Neural cell (in vitro differentiated cells): Measurements from ENCODE around the gene SMIM44. TPM values are rescaled to one million over a fixed set of nuclear protein-coding genes. Genes with fewer than 3 reads are reported as not detected.

Source experiments
- H2AFZ ChIP-seq: fragments of 200-600, 300-800 bp; sonication (generic), shearing (Covaris generic); 2 replicates; pipeline ENCODE4 v1.6.0; 2014; ENCODE audit warnings: low read depth, mild to moderate bottlenecking, antibody characterized with exemption, low read length, moderate library complexity
- H3F3A ChIP-seq: fragments of 200-600 bp; shearing (Covaris generic); 2 replicates; pipeline ENCODE4 v1.6.1; 2016; ENCODE audit warnings: mild to moderate bottlenecking, moderate library complexity, mixed read lengths, antibody characterized with exemption, low read length; ENCODE audit not compliant: insufficient read depth, poor library complexity, severe bottlenecking
- H3K27ac ChIP-seq: fragments of 200-600, 300-800 bp; sonication (generic), shearing (Covaris generic); 2 replicates; pipeline ENCODE4 v1.5.1; 2014; ENCODE audit warnings: mild to moderate bottlenecking, low read length, moderate library complexity
- H3K27me3 ChIP-seq: fragments of 300-800, 200-600 bp; sonication (generic), shearing (Covaris generic); 2 replicates; pipeline ENCODE4 v1.6.0; 2014; ENCODE audit warnings: mild to moderate bottlenecking, low read depth, low read length, moderate library complexity; ENCODE audit not compliant: insufficient read depth
- H3K36me3 ChIP-seq: fragments of 300-800, 200-600 bp; sonication (generic), shearing (Covaris generic); 2 replicates; pipeline ENCODE4 v1.5.1; 2014; ENCODE audit warnings: mild to moderate bottlenecking, antibody characterized with exemption, low read length, moderate library complexity; ENCODE audit not compliant: insufficient read depth
- H3K4me2 ChIP-seq: fragments of 300-800, 200-600 bp; sonication (generic), shearing (Covaris generic); 2 replicates; pipeline ENCODE4 v1.6.0; 2014; ENCODE audit warnings: mild to moderate bottlenecking, low read length
- H3K4me3 ChIP-seq: fragments of 300-800, 200-600 bp; sonication (generic), shearing (Covaris generic); 2 replicates; pipeline ENCODE4 v1.5.1; 2014; ENCODE audit warnings: mild to moderate bottlenecking, low read length, moderate library complexity
- H3K79me2 ChIP-seq: fragments of 200-600 bp; shearing (Covaris generic); replicated peaks from 2 replicates; pipeline ENCODE4 v1.6.0; 2014; ENCODE audit warnings: mild to moderate bottlenecking, low read length, moderate library complexity; ENCODE audit not compliant: insufficient read depth
- H3K9ac ChIP-seq: fragments of 300-800, 200-600 bp; sonication (generic), shearing (Covaris generic); 2 replicates; pipeline ENCODE4 v1.6.1; 2016; ENCODE audit warnings: mild to moderate bottlenecking, low read length, mixed read lengths
- H3K9me2 ChIP-seq: fragments of 200-600 bp; shearing (Covaris generic); 2 replicates; pipeline ENCODE4 v1.6.1; 2016; ENCODE audit warnings: mild to moderate bottlenecking, low read length, mixed read lengths; ENCODE audit not compliant: insufficient read depth
- H3K9me3 ChIP-seq: fragments of 200-600, 300-800 bp; sonication (generic), shearing (Covaris generic); 2 replicates; pipeline ENCODE4 v1.6.1; 2016; ENCODE audit warnings: mild to moderate bottlenecking, mixed run types, low read length, moderate library complexity, mixed read lengths
- H4K20me1 ChIP-seq: fragments of 200-600 bp; shearing (Covaris generic); 2 replicates; pipeline ENCODE4 v1.6.1; 2016; ENCODE audit warnings: mild to moderate bottlenecking, mixed run types; ENCODE audit not compliant: insufficient read depth
- EP300 ChIP-seq: fragments of 450-650 bp; conservative IDR thresholded peaks from 2 replicates; pipeline ENCODE4 v1.6.1; 2014; ENCODE audit warnings: antibody characterized with exemption, mild to moderate bottlenecking, moderate library complexity; ENCODE audit not compliant: poor library complexity, severe bottlenecking
- EZH2 ChIP-seq: fragments of 200-600, 300-800 bp; shearing (Covaris generic), sonication (generic); IDR thresholded peaks from 2 replicates; pipeline ENCODE4 v1.6.1; 2014; ENCODE audit warnings: antibody characterized with exemption, low read length, borderline replicate concordance, mild to moderate bottlenecking; ENCODE audit not compliant: insufficient read depth, poor library complexity, severe bottlenecking
- MXI1 ChIP-seq: fragments of 450-650 bp; conservative IDR thresholded peaks from 2 replicates; pipeline ENCODE4 v1.6.1; 2014; ENCODE audit warnings: antibody characterized with exemption, mild to moderate bottlenecking; ENCODE audit not compliant: poor library complexity, severe bottlenecking
- POLR2AphosphoS5 ChIP-seq: IDR thresholded peaks from 2 replicates; pipeline ENCODE4 v1.6.1; 2012
- RAD21 ChIP-seq: fragments of 450-650 bp; conservative IDR thresholded peaks from 2 replicates; pipeline ENCODE4 v1.6.1; 2014; ENCODE audit warnings: antibody characterized with exemption, mild to moderate bottlenecking, moderate library complexity
- SMC3 ChIP-seq: fragments of 450-650 bp; conservative IDR thresholded peaks from 2 replicates; pipeline ENCODE4 v1.6.1; 2014; ENCODE audit warnings: antibody characterized with exemption, mild to moderate bottlenecking, moderate library complexity; ENCODE audit not compliant: poor library complexity
- TAF1 ChIP-seq: IDR thresholded peaks from 2 replicates; pipeline ENCODE4 v1.6.1; 2012; ENCODE audit warnings: low read depth
- polyA plus RNA-seq: library from polyadenylated mRNA; depleted of rRNA; stranded (reverse); fragments of >200 nt; gene quantifications from 2 replicates; pipeline ENCODE4 v1.2.3, GENCODE V29; 2014
- TF ChIP-seq, protein P1 (sequence below): IDR thresholded peaks from 2 replicates; pipeline ENCODE4 v1.6.1; 2012; ENCODE audit warnings: borderline replicate concordance
- TF ChIP-seq, protein P2 (sequence below): fragments of 450-650 bp; IDR thresholded peaks from 2 replicates; pipeline ENCODE4 v1.5.1; 2014; ENCODE audit warnings: antibody characterized with exemption, mild to moderate bottlenecking, moderate library complexity; ENCODE audit not compliant: poor library complexity, severe bottlenecking

Gene SMIM44
- polyA plus RNA-seq, 1 donor from 2014 or later: not detected

DNA sequence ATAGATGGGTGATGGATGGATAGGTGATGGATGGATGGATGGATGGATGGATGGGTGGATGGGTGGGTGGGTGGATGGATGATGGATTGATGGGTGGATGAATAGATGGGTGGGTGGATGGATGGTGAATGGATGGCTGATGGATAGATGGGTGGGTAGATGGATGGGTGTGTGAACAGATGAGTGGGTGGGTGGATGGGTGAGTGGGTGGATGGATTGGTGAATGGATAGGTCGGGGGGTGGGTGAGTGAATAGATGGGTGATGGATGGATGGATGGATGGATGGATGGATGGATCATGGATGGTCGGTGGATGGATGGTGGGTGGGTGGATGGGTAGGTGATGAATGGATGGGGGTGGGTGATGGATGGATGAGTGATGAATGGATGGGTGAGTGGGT is 6.4 kb downstream of the SMIM44 start:
- H3K9me2 ChIP-seq: no peaks in the 10 kb centered on the region
- TF ChIP-seq EZH2 (no peak), RAD21 (no peak), SMC3 (no peak), POLR2AphosphoS5 (no peak), EP300 (no peak), TAF1 (no peak), MXI1 (no peak)
- TF ChIP-seq, protein P1, sequence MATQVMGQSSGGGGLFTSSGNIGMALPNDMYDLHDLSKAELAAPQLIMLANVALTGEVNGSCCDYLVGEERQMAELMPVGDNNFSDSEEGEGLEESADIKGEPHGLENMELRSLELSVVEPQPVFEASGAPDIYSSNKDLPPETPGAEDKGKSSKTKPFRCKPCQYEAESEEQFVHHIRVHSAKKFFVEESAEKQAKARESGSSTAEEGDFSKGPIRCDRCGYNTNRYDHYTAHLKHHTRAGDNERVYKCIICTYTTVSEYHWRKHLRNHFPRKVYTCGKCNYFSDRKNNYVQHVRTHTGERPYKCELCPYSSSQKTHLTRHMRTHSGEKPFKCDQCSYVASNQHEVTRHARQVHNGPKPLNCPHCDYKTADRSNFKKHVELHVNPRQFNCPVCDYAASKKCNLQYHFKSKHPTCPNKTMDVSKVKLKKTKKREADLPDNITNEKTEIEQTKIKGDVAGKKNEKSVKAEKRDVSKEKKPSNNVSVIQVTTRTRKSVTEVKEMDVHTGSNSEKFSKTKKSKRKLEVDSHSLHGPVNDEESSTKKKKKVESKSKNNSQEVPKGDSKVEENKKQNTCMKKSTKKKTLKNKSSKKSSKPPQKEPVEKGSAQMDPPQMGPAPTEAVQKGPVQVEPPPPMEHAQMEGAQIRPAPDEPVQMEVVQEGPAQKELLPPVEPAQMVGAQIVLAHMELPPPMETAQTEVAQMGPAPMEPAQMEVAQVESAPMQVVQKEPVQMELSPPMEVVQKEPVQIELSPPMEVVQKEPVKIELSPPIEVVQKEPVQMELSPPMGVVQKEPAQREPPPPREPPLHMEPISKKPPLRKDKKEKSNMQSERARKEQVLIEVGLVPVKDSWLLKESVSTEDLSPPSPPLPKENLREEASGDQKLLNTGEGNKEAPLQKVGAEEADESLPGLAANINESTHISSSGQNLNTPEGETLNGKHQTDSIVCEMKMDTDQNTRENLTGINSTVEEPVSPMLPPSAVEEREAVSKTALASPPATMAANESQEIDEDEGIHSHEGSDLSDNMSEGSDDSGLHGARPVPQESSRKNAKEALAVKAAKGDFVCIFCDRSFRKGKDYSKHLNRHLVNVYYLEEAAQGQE: no peak
- TF ChIP-seq, protein P2, sequence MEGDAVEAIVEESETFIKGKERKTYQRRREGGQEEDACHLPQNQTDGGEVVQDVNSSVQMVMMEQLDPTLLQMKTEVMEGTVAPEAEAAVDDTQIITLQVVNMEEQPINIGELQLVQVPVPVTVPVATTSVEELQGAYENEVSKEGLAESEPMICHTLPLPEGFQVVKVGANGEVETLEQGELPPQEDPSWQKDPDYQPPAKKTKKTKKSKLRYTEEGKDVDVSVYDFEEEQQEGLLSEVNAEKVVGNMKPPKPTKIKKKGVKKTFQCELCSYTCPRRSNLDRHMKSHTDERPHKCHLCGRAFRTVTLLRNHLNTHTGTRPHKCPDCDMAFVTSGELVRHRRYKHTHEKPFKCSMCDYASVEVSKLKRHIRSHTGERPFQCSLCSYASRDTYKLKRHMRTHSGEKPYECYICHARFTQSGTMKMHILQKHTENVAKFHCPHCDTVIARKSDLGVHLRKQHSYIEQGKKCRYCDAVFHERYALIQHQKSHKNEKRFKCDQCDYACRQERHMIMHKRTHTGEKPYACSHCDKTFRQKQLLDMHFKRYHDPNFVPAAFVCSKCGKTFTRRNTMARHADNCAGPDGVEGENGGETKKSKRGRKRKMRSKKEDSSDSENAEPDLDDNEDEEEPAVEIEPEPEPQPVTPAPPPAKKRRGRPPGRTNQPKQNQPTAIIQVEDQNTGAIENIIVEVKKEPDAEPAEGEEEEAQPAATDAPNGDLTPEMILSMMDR: no peak

DNA sequence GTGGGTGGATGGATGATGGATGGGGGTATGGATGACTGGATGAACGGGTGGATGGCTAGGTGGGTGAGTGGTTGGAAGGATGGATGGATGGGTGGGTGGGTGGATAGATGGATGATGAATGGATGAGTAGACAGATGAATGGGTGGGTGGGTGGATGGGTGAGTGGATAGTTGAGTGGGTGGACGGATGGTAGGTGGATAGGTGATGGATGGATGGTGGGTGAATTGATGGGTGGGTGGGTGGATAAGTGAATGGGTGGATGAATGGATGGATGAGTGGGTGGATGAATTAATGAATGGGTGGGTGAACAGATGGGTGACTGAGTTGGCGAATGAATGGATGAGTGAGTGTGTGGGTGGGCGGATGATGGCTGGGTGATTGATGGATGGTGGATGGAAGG is 7.8 kb downstream of the SMIM44 start:
- Histone ChIP-seq H3K27me3 (peaks cover 7% of the 10 kb centered on the region), H3K9ac (no peak overlapping the region), H3K4me3 (no peak overlapping the region), H3K36me3 (no peaks in the 10 kb centered on the region), H3F3A (no peaks in the 10 kb centered on the region), H2AFZ (no peak overlapping the region), H3K9me3 (no peaks in the 10 kb centered on the region), H4K20me1 (no peaks in the 10 kb centered on the region), H3K79me2 (no peaks in the 10 kb centered on the region), H3K4me2 (no peak overlapping the region), H3K9me2 (no peaks in the 10 kb centered on the region), H3K27ac (no peak overlapping the region)
- no peak for TF ChIP-seq POLR2AphosphoS5
- TF ChIP-seq, protein P1: no peak
- TF ChIP-seq, protein P2: no peak
- no peak for TF ChIP-seq RAD21
- no peak for TF ChIP-seq EP300
- TF ChIP-seq SMC3: no peak

More for the DNA sequence above, 6.4 kb downstream of the SMIM44 start:
- Histone ChIP-seq H3F3A (no peaks in the 10 kb centered on the region), H3K36me3 (no peaks in the 10 kb centered on the region), H3K9ac (no peak overlapping the region), H3K27me3 (peaks cover 7% of the 10 kb centered on the region), H3K9me3 (no peaks in the 10 kb centered on the region), H3K27ac (no peak overlapping the region), H3K79me2 (no peaks in the 10 kb centered on the region), H4K20me1 (no peaks in the 10 kb centered on the region), H3K4me3 (no peak overlapping the region), H2AFZ (no peak overlapping the region), H3K4me2 (no peak overlapping the region)
